Fibroblast of pulmonary artery (primary cell): ENCODE measurements around the gene ARHGDIA.

Experiments
- DNase-seq: peaks from one replicate; pipeline ENCODE4 v3.0.0-alpha.2; 2010; ENCODE audit warnings: low read depth
- H3K4me3 ChIP-seq: replicated peaks from 2 replicates; pipeline ENCODE4 v1.5.1; 2011; ENCODE audit warnings: low read depth, mild to moderate bottlenecking, control low read depth, low read length, moderate library complexity
- TF ChIP-seq, protein P1 (sequence below): IDR thresholded peaks from 2 replicates; pipeline ENCODE4 v1.5.1; 2011; ENCODE audit warnings: mild to moderate bottlenecking, control low read depth, low read length, inconsistent platforms; ENCODE audit errors: missing control alignments

Gene ARHGDIA

DNA sequence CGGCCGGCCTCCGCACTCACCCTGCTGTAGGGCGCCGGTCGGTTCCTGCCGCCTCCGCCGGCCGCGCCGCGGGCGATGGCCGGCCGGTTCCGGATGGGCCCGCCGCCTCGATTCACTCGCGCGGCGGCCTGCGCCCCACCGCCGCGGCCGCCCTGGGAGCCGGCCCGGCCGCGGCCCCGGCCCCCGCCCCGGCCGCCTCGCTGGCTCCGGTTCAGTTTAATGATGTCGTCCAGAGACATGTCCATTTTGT is 20.1 kb upstream of the ARHGDIA start:
- DNase-seq: no peak
- TF ChIP-seq, protein P1, sequence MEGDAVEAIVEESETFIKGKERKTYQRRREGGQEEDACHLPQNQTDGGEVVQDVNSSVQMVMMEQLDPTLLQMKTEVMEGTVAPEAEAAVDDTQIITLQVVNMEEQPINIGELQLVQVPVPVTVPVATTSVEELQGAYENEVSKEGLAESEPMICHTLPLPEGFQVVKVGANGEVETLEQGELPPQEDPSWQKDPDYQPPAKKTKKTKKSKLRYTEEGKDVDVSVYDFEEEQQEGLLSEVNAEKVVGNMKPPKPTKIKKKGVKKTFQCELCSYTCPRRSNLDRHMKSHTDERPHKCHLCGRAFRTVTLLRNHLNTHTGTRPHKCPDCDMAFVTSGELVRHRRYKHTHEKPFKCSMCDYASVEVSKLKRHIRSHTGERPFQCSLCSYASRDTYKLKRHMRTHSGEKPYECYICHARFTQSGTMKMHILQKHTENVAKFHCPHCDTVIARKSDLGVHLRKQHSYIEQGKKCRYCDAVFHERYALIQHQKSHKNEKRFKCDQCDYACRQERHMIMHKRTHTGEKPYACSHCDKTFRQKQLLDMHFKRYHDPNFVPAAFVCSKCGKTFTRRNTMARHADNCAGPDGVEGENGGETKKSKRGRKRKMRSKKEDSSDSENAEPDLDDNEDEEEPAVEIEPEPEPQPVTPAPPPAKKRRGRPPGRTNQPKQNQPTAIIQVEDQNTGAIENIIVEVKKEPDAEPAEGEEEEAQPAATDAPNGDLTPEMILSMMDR: no peak
- peak overlapping the region; percentile 74 for H3K4me3 ChIP-seq

DNA sequence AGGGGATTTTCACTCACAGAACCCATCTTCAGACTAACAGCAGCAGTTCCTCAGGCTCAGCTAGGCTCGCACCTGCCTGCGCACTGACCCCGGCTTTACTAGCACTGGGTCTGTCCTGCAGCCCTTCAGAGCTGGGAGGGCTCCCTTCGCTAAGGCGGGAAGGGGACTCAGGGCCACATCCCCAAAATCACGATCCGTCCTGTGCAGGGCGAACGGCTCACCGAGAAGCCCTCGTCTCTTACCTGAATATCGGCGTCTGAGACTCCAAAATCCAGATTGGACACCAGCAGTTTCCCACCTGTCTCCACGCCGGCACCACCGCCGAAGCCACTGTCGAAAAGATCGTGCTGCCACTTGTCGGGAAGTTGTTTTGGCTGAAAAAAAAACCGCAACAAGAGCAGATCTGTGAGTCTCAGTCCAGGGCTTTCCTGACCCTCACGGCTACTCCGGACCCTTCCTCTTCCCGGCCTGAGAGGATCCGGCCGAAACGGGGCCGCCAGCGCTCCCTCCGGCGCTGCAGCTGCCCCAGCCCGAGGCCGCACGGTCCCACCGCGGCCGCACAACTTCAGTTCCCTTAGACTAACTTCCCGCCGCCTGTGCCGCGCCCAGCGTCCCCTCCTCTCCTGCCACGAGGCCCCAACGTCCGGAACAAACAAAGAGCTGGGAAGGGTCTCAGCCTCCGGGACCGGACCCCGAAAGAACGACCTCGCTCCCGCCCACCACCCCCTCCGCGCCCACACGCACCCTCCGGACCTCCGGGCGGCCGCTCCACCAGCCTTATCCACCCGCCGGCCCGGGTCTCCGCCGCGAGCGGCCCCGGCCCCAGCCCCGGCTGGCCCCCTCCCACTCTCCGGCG is 19.5 kb upstream of the ARHGDIA start:
- DNase-seq: no peak
- TF ChIP-seq, protein P1: no peak
- peak overlapping the region; percentile 74 for H3K4me3 ChIP-seq

DNA sequence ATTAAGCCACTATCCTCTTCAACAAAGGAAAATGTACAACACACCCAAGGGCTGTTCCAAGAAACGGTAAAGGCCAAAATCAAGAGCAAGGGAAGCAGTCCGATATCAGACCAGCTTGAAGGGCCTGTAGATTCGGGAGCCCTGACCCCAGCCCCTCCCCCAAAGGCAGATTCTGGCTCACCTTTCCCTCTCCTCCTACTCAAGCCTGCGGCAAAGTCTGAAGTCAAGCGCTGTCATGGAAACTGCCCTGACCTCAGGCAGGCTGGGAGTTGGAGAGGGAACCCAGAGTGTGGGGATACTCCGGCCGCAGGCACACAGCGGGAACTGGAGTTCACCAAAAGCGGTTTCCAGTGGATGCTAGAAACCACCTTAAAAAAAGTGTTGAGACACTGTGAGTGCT is 18.5 kb upstream of the ARHGDIA start:
- DNase-seq: no peak
- H3K4me3 ChIP-seq: no peak overlapping the region
- TF ChIP-seq, protein P1: no peak

DNA sequence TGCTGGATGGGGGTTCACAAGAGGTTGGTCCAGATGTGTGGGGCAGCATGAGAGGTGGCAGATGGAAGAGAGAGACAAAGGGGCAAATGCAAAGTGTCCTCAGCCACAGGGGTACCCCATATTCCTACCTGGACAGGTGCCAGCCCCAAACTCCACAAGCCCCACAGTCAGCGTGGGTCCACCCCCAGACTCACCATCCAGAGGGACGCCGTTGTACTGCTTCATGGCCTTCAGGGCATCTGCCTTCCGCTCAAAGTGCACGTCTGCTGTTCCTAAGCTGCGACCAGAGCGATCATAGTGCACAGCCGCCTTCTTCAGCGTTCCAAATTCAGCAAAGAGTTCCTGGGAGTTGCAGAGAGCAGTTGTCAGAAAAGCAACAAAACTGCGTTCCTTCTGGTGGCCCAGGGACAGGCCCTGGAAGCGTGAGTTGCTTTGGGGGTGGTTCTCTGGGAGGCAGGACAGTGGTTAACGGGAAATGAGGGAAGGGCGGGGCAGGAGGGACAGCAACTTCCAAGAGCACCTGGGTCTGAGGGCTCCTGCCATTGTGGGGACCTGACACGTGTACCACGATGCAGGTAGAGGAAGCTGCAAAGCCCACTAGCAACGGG is 18.0 kb upstream of the ARHGDIA start:
- DNase-seq: no peak
- H3K4me3 ChIP-seq: no peak overlapping the region
- TF ChIP-seq, protein P1: no peak

DNA sequence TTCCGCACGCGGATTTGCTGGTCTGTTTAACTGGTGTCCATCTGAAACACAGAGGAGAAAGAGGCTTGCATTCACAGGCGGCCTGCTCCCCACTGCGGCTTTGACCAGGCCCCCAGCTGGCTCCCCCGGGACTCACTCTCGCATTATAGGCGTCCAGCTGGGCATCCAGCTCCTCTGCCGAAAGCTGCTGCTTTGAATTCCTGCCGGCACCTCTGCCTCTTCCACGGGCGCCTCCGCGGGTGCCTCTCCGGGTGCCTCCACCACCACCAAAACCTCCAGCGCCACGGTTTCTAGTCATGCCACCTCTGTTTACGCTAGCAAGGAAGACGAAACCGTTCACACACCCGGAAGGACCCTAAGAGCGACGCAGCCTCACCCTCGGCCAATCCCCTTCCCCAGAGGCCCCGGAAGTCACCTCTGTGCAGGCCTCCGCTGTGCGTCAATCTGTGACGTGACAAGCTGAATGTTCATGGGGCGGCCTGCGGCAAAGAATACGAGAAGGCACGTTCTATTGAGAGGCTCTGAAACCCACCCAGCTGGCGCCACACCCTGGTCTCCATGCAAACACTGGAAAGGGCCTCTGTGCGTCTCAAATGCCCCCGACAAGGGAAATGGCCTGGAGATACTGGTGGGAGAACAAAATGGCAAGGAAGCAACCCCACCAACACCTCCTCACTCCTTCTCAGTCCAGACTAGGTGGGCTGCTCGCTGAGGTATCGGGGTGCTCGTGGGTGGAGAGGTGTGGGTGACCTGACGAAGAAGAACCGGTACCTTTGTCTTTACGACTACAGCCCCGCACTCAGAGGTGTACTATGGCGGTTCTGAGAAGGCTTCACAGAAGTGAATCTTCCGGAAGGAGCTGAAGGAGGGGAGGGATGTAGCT is 17.2 kb upstream of the ARHGDIA start:
- TF ChIP-seq, protein P1: no peak
- DNase-seq: no peak
- no peak overlapping the region for H3K4me3 ChIP-seq

DNA sequence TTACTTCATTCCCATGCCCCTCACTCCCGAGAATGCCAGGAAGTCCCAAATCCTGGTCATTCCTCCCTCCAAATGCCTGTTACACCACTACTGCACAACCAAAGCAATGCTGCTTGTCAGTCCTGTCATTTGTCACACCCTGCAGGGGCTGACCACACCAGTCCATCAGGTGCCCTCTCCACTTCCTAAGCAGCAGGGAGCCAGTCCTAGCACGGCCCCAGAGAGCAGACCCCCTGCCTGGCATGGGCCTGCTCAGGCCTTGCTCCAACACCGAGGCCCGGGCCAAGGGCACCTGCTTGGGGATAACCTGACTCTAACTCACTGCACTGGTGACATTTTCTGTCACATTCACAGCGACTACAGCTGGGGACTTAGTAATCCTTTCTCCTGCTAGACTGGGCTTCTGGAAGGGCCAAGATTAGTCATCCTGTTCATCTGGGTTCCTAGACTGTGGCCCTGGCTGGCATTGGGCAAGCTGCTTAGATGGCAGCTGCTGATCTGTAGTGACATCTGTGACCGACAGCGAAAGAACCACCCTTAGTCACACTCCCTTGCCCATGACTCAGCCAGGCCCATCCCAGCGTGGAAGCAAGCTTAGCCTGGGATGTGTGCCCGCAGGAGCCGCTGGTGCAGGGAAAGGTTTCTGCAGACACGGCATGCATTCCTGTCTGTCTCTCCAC is 14.9 kb upstream of the ARHGDIA start:
- no peak overlapping the region for H3K4me3 ChIP-seq
- TF ChIP-seq, protein P1: no peak
- DNase-seq: no peak
